SK-N-SH treated with all-trans-retinoic acid at 6 μM for 48 hours (cell line): ENCODE data around the gene PSME3IP1.

Source experiments
- ARNTL ChIP-seq: fragments of 450-650 bp; formaldehyde crosslinking; IDR thresholded peaks from 2 replicates; pipeline ENCODE4 v1.5.0; 2020; ENCODE audit warnings: low read depth, mild to moderate bottlenecking, moderate library complexity, borderline replicate concordance
- BACH2 ChIP-seq: fragments of 250-450 bp; sonication (Bioruptor Pico); IDR thresholded peaks from 2 replicates; pipeline ENCODE4 v1.9.0; 2021; ENCODE audit warnings: mild to moderate bottlenecking, borderline replicate concordance
- PATZ1 ChIP-seq: fragments of 250-450 bp; sonication (Bioruptor Pico); IDR thresholded peaks from 2 replicates; pipeline ENCODE4 v1.8.0; 2020; ENCODE audit warnings: mild to moderate bottlenecking, moderate library complexity, borderline replicate concordance
- POU6F1 ChIP-seq: fragments of 250-450 bp; sonication (Bioruptor Pico); IDR thresholded peaks from 2 replicates; pipeline ENCODE4 v1.8.0; 2021; ENCODE audit warnings: low read depth, mild to moderate bottlenecking, moderate library complexity, borderline replicate concordance
- PPARA ChIP-seq: fragments of 250-450 bp; sonication (Bioruptor Pico); IDR thresholded peaks from 2 replicates; pipeline ENCODE4 v1.5.0; 2020; ENCODE audit warnings: mild to moderate bottlenecking, borderline replicate concordance
- RARB ChIP-seq: fragments of 250-450 bp; sonication (Bioruptor Pico); IDR thresholded peaks from 2 replicates; pipeline ENCODE4 v1.8.0; 2021; ENCODE audit warnings: mild to moderate bottlenecking, moderate library complexity
- SNAI2 ChIP-seq: fragments of 250-450 bp; sonication (Bioruptor Pico); IDR thresholded peaks from 2 replicates; pipeline ENCODE4 v1.5.0; 2020; ENCODE audit warnings: mild to moderate bottlenecking, moderate library complexity
- TCF4 ChIP-seq: fragments of 250-450 bp; sonication (Bioruptor Pico); IDR thresholded peaks from 2 replicates; pipeline ENCODE4 v1.8.0; 2021; ENCODE audit warnings: mild to moderate bottlenecking, moderate library complexity, borderline replicate concordance
- TOX ChIP-seq: fragments of 250-450 bp; sonication (Bioruptor Pico); IDR thresholded peaks from 2 replicates; pipeline ENCODE4 v1.8.0; 2021; ENCODE audit warnings: mild to moderate bottlenecking, moderate library complexity, borderline replicate concordance
- TSHZ2 ChIP-seq: fragments of 250-450 bp; sonication (Bioruptor Pico); IDR thresholded peaks from 2 replicates; pipeline ENCODE4 v1.5.0; 2020; ENCODE audit warnings: mild to moderate bottlenecking, moderate library complexity
- ZC3H10 ChIP-seq: fragments of 250-450 bp; sonication (Bioruptor Pico); IDR thresholded peaks from 2 replicates; pipeline ENCODE4 v1.5.1; 2021; ENCODE audit warnings: mild to moderate bottlenecking, moderate library complexity
- ZNF70 ChIP-seq: fragments of 450-650 bp; formaldehyde crosslinking; IDR thresholded peaks from 2 replicates; pipeline ENCODE4 v1.5.0; 2020; ENCODE audit warnings: mild to moderate bottlenecking, moderate library complexity
- ZNF8 ChIP-seq: fragments of 450-650 bp; formaldehyde crosslinking; IDR thresholded peaks from 2 replicates; pipeline ENCODE4 v1.5.0; 2020; ENCODE audit warnings: mild to moderate bottlenecking, moderate library complexity

GRCh38 chr16:57192146-57192545, 6.3 kb upstream of the PSME3IP1 start:
- TF ChIP-seq PPARA (CRISPR knock-in tag) (no peak), SNAI2 (CRISPR knock-in tag) (no peak), POU6F1 (no peak), TOX (CRISPR knock-in tag) (no peak), ZNF8 (CRISPR knock-in tag) (no peak), ARNTL (CRISPR knock-in tag) (no peak), ZC3H10 (CRISPR knock-in tag) (no peak), RARB (CRISPR knock-in tag) (no peak), ZNF70 (CRISPR knock-in tag) (no peak), BACH2 (no peak), PATZ1 (CRISPR knock-in tag) (no peak), TSHZ2 (no peak), TCF4 (CRISPR knock-in tag) (no peak)
